NT2/D1 (cell line): ENCODE data around the gene RUNX1.

Experiments
- SUZ12 ChIP-seq: IDR thresholded peaks from 2 replicates; pipeline ENCODE4 v1.6.1; 2011; ENCODE audit not compliant: insufficient read length, insufficient read depth; ENCODE audit errors: extremely low read depth
- YY1 ChIP-seq: IDR thresholded peaks from 2 replicates; pipeline ENCODE4 v1.6.1; 2011; ENCODE audit not compliant: insufficient read length, insufficient read depth

- no peak for TF ChIP-seq YY1
- TF ChIP-seq SUZ12, result no peak
Measured at GRCh38 chr21:35044770-35045541, 4.1 kb downstream of the RUNX1 start.
